Measurements from ENCODE around the gene IFT80. TPM values are rescaled to one million over a fixed set of nuclear protein-coding genes. Genes with fewer than 3 reads are reported as not detected.
A peak's percentile ranks its signal among the peaks of the same experiment; 100 is the strongest.

Gene IFT80
- total RNA-seq, 4 donors from 2014 or later, result 10.5 to 35.5 (median 15.4) TPM

GRCh38 chr3:160296591-160296990, 102.4 kb downstream of the IFT80 start:
- DNase-seq, result no peak
- TF ChIP-seq CTCF (IDR thresholded peaks at IDR 0.05), result no peak
- no peak for TF ChIP-seq POLR2A (IDR thresholded peaks at IDR 0.05)
- Histone ChIP-seq H3K27me3 (no peaks in the 10 kb centered on the region), H3K4me3 (no peak overlapping the region), H3K9me3 (no peaks in the 10 kb centered on the region), H3K27ac (no peak overlapping the region), H3K4me1 (no peaks in the 10 kb centered on the region), H3K36me3 (no peaks in the 10 kb centered on the region)

- no peak for DNase-seq
- no peaks in the 10 kb centered on the region for H3K9me3 ChIP-seq
- H3K27me3 ChIP-seq, result no peaks in the 10 kb centered on the region
- H3K36me3 ChIP-seq, result no peaks in the 10 kb centered on the region
- no peak overlapping the region for H3K4me3 ChIP-seq
- TF ChIP-seq POLR2A (IDR thresholded peaks at IDR 0.05), result no peak
- TF ChIP-seq CTCF (IDR thresholded peaks at IDR 0.05), result no peak
- H3K4me1 ChIP-seq, result no peaks in the 10 kb centered on the region
- no peak overlapping the region for H3K27ac ChIP-seq
Measured at GRCh38 chr3:160291909-160292299, 107.1 kb downstream of the IFT80 start.

- Histone ChIP-seq H3K36me3 (no peaks in the 10 kb centered on the region), H3K9me3 (no peaks in the 10 kb centered on the region), H3K4me3 (no peak overlapping the region), H3K4me1 (no peaks in the 10 kb centered on the region), H3K27me3 (no peaks in the 10 kb centered on the region), H3K27ac (no peak overlapping the region)
- DNase-seq, result peak in 1 of 3 donors; percentile 78
- no peak for TF ChIP-seq CTCF (IDR thresholded peaks at IDR 0.05)
Measured at GRCh38 chr3:160291290-160291908, 107.6 kb downstream of the IFT80 start.

- TF ChIP-seq POLR2A (IDR thresholded peaks at IDR 0.05), result no peak
- TF ChIP-seq CTCF (IDR thresholded peaks at IDR 0.05), result no peak
- H3K4me1 ChIP-seq, result no peaks in the 10 kb centered on the region
- no peaks in the 10 kb centered on the region for H3K9me3 ChIP-seq
- no peak for DNase-seq
- H3K36me3 ChIP-seq, result no peaks in the 10 kb centered on the region
- no peak overlapping the region for H3K4me3 ChIP-seq
- H3K27me3 ChIP-seq, result no peaks in the 10 kb centered on the region
- no peak overlapping the region for H3K27ac ChIP-seq
Measured at GRCh38 chr3:160287666-160288065, 111.4 kb downstream of the IFT80 start.

- Histone ChIP-seq H3K4me3 (no peak overlapping the region), H3K4me1 (no peaks in the 10 kb centered on the region), H3K27me3 (no peaks in the 10 kb centered on the region), H3K9me3 (no peaks in the 10 kb centered on the region), H3K27ac (no peak overlapping the region), H3K36me3 (no peaks in the 10 kb centered on the region)
- no peak for TF ChIP-seq CTCF (IDR thresholded peaks at IDR 0.05)
- no peak for TF ChIP-seq POLR2A (IDR thresholded peaks at IDR 0.05)
- no peak for DNase-seq
Measured at GRCh38 chr3:160286231-160286630, 112.8 kb downstream of the IFT80 start.

- TF ChIP-seq POLR2A (IDR thresholded peaks at IDR 0.05) (no peak), CTCF (IDR thresholded peaks at IDR 0.05) (no peak)
- Histone ChIP-seq H3K4me1 (no peaks in the 10 kb centered on the region), H3K27ac (no peak overlapping the region), H3K9me3 (no peaks in the 10 kb centered on the region), H3K4me3 (no peak overlapping the region), H3K27me3 (no peaks in the 10 kb centered on the region), H3K36me3 (no peaks in the 10 kb centered on the region)
- no peak for DNase-seq
Measured at GRCh38 chr3:160280836-160281235, 118.2 kb downstream of the IFT80 start.

All from Peyer's patch (tissue), 4 donors.